Activated T-cell treated with anti-CD3 and anti-CD28 coated beads for 24 hours (primary cell): ENCODE results near the gene PGPEP1.
"Not testable (repeated sequence)": the region's sequence is repeated elsewhere in the genome, so short reads cannot be mapped to it uniquely, and the experiment has no call there.

Experiments used
- DNase-seq: peaks from one replicate; pipeline ENCODE4 v3.0.0-alpha.2; 2020; ENCODE audit warnings: low read depth

PGPEP1 gene

GRCh38 chr19:18391509-18392075 is 51.2 kb downstream of the PGPEP1 start:
- no peak for DNase-seq

GRCh38 chr19:18392417-18392816 is 52.0 kb downstream of the PGPEP1 start:
- DNase-seq: no peak

- no peak for DNase-seq
These were observed 52.5 kb downstream of the PGPEP1 start for GRCh38 chr19:18392926-18393325.

- DNase-seq: no peak
These were observed 53.4 kb downstream of the PGPEP1 start for GRCh38 chr19:18393836-18394235.

GRCh38 chr19:18396471-18397241 is 56.3 kb downstream of the PGPEP1 start:
- no peak for DNase-seq

GRCh38 chr19:18397242-18398202 is 57.1 kb downstream of the PGPEP1 start, which contains the start of gene LRRC25:
LRRC25 (minus strand) TSS chr19:18397622; CDS start chr19:18396963, 659 bp downstream.
- no peak for DNase-seq

- DNase-seq: no peak
These were observed 58.6 kb downstream of the PGPEP1 start for GRCh38 chr19:18399008-18399407.

GRCh38 chr19:18401580-18402112 is 61.2 kb downstream of the PGPEP1 start:
- DNase-seq: no peak

- DNase-seq: not testable (repeated sequence)
These were observed 62.3 kb downstream of the PGPEP1 start for GRCh38 chr19:18402455-18403248.

- not testable (repeated sequence) for DNase-seq
These were observed 65.4 kb downstream of the PGPEP1 start for GRCh38 chr19:18405754-18406153.

GRCh38 chr19:18406749-18407148 is 66.4 kb downstream of the PGPEP1 start:
- DNase-seq: no peak

GRCh38 chr19:18408053-18408476 is 67.7 kb downstream of the PGPEP1 start:
- no peak for DNase-seq

- DNase-seq: no peak
These were observed 72.3 kb downstream of the PGPEP1 start for GRCh38 chr19:18412610-18413239.

- no peak for DNase-seq
These were observed 74.2 kb downstream of the PGPEP1 start for GRCh38 chr19:18414504-18415177.

- DNase-seq: no peak
These were observed 74.9 kb downstream of the PGPEP1 start for GRCh38 chr19:18415178-18415867.

- no peak for DNase-seq
These were observed 76.4 kb downstream of the PGPEP1 start for GRCh38 chr19:18416778-18417249.

GRCh38 chr19:18417250-18418028 is 77.0 kb downstream of the PGPEP1 start:
- DNase-seq: no peak

- no peak for DNase-seq
These were observed 77.7 kb downstream of the PGPEP1 start for GRCh38 chr19:18418029-18418482.
